HG02981 (cell line): ENCODE measurements around the gene MPPE1.
"Not testable (repeated sequence)": the region's sequence is repeated elsewhere in the genome, so short reads cannot be mapped to it uniquely, and the experiment has no call there.

ENCODE experiments used
- ATAC-seq: cut with Tn5 transposase; IDR thresholded peaks from one replicate; pipeline ENCODE4 v1.9.1; 2021; ENCODE audit warnings: mild to moderate bottlenecking, moderate library complexity; ENCODE audit not compliant: unreplicated experiment

MPPE1 gene

GRCh38 chr18:11859903-11860407, 48.2 kb downstream of the MPPE1 start:
- ATAC-seq, result no peak

- no peak for ATAC-seq
These were observed 48.8 kb downstream of the MPPE1 start for GRCh38 chr18:11859282-11859830.

GRCh38 chr18:11857177-11857887, 50.8 kb downstream of the MPPE1 start:
- ATAC-seq, result no peak

GRCh38 chr18:11854554-11854953, 53.6 kb downstream of the MPPE1 start:
- not testable (repeated sequence) for ATAC-seq

- no peak for ATAC-seq
These were observed 56.2 kb downstream of the MPPE1 start for GRCh38 chr18:11851806-11852337.

GRCh38 chr18:11851146-11851805, 56.8 kb downstream of the MPPE1 start, which contains the start of gene CHMP1B:
TSS of gene CHMP1B (plus strand) at chr18:11851413. CDS start at chr18:11851512, 99 bp downstream.
- ATAC-seq, result peak; percentile 97

GRCh38 chr18:11850821-11851145, 57.3 kb downstream of the MPPE1 start:
- peak; percentile 38 for ATAC-seq

GRCh38 chr18:11849841-11850634, 58.1 kb downstream of the MPPE1 start:
- no peak for ATAC-seq

- ATAC-seq, result no peak
These were observed 58.8 kb downstream of the MPPE1 start for GRCh38 chr18:11849279-11849678.

GRCh38 chr18:11847811-11848210, 60.3 kb downstream of the MPPE1 start:
- ATAC-seq, result no peak

- ATAC-seq, result no peak
These were observed 62.5 kb downstream of the MPPE1 start for GRCh38 chr18:11845654-11846053.

- no peak for ATAC-seq
These were observed 63.7 kb downstream of the MPPE1 start for GRCh38 chr18:11844436-11844835.

GRCh38 chr18:11842562-11842961, 65.6 kb downstream of the MPPE1 start:
- no peak for ATAC-seq

- no peak for ATAC-seq
These were observed 67.6 kb downstream of the MPPE1 start for GRCh38 chr18:11840493-11840892.

GRCh38 chr18:11839556-11839955, 68.6 kb downstream of the MPPE1 start:
- ATAC-seq, result no peak

- no peak for ATAC-seq
These were observed 73.3 kb downstream of the MPPE1 start for GRCh38 chr18:11834772-11835171.
